Hepatocyte (in vitro differentiated cells): ENCODE measurements around the gene CGRRF1. TPM values are rescaled to one million over a fixed set of nuclear protein-coding genes. Genes with fewer than 3 reads are reported as not detected.

ENCODE experiments used
- DNase-seq: peaks from one replicate; pipeline ENCODE4 v3.0.0-alpha.2; 2016; ENCODE audit warnings: low spot score
- H2AFZ ChIP-seq: fragments of 200-600 bp; sonication (generic); 2 replicates; pipeline ENCODE4 v1.6.0; 2016; ENCODE audit warnings: antibody characterized with exemption, mild to moderate bottlenecking
- H3K27ac ChIP-seq: fragments of 200-600 bp; sonication (generic); 2 replicates; pipeline ENCODE4 v1.5.1; 2016; ENCODE audit warnings: mild to moderate bottlenecking
- H3K27me3 ChIP-seq: fragments of 200-600 bp; sonication (generic); 2 replicates; pipeline ENCODE4 v1.6.1; 2016
- H3K36me3 ChIP-seq: fragments of 200-600 bp; sonication (generic); replicated peaks from 2 replicates; pipeline ENCODE4 v1.5.1; 2016; ENCODE audit warnings: low read depth; ENCODE audit not compliant: insufficient read depth
- H3K4me1 ChIP-seq: fragments of 200-600 bp; sonication (generic); 2 replicates; pipeline ENCODE4 v1.5.1; 2016; ENCODE audit warnings: mild to moderate bottlenecking, moderate library complexity; ENCODE audit not compliant: insufficient read depth
- H3K4me2 ChIP-seq: fragments of 200-600 bp; sonication (generic); 2 replicates; pipeline ENCODE4 v1.6.0; 2016
- H3K4me3 ChIP-seq: fragments of 200-600 bp; sonication (generic); 2 replicates; pipeline ENCODE4 v1.5.1; 2016; ENCODE audit warnings: mild to moderate bottlenecking
- H3K79me2 ChIP-seq: fragments of 200-600 bp; sonication (generic); 2 replicates; pipeline ENCODE4 v1.6.0; 2017; ENCODE audit warnings: mild to moderate bottlenecking
- H3K9me2 ChIP-seq: fragments of 200-600 bp; sonication (generic); replicated peaks from 2 replicates; pipeline ENCODE4 v1.6.0; 2017; ENCODE audit warnings: mild to moderate bottlenecking; ENCODE audit not compliant: insufficient read depth
- H3K9me3 ChIP-seq: fragments of 200-600 bp; sonication (generic); 2 replicates; pipeline ENCODE4 v1.5.1; 2016; ENCODE audit warnings: low read depth, mild to moderate bottlenecking
- H4K20me1 ChIP-seq: fragments of 200-600 bp; sonication (generic); 2 replicates; pipeline ENCODE4 v1.6.0; 2016; ENCODE audit warnings: mild to moderate bottlenecking; ENCODE audit not compliant: insufficient read depth, poor library complexity, severe bottlenecking
- CTCF ChIP-seq: fragments of 200-600 bp; sonication (generic); IDR thresholded peaks from 2 replicates; pipeline ENCODE4 v1.5.1; 2016; ENCODE audit warnings: antibody characterized with exemption, mild to moderate bottlenecking; ENCODE audit not compliant: poor library complexity
- EZH2 ChIP-seq: fragments of 200-600 bp; sonication (generic); IDR thresholded peaks from 2 replicates; pipeline ENCODE4 v1.6.1; 2016; ENCODE audit warnings: antibody characterized with exemption, mild to moderate bottlenecking, borderline replicate concordance
- EZH2phosphoT487 ChIP-seq: fragments of 200-600 bp; sonication (generic); IDR thresholded peaks from one replicate; pipeline ENCODE4 v1.6.1; 2018; ENCODE audit warnings: antibody characterized with exemption, mild to moderate bottlenecking, low read depth, moderate library complexity; ENCODE audit not compliant: unreplicated experiment, severe bottlenecking
- WGBS: methylation state at CpG from one replicate; pipeline ENCODE4 v1.1.6; 2016; ENCODE audit warnings: low lambda C conversion rate; ENCODE audit errors: missing lambda C conversion rate; 5-methylcytosine and 5-hydroxymethylcytosine counted together
- polyA plus RNA-seq: library from polyadenylated mRNA; unstranded; fragments of >200 nt; fragmentation: Nextera tagmentation; extraction: Ambion mirVana; gene quantifications from 2 replicates; pipeline ENCODE4 v1.2.1, GENCODE V29; 2016
- total RNA-seq: library from RNA; depleted of rRNA; stranded (reverse); fragments of >200 nt; gene quantifications from 2 replicates; pipeline ENCODE4 v1.2.3, GENCODE V29; 2014

The CGRRF1 gene
- total and polyA plus RNA-seq, 2 experiments from 2014 or later = 20.7 to 27.0 TPM

- WGBS = 91% methylated on average over 8 of the region's 8 CpGs
- Histone ChIP-seq H3K27ac (no peak overlapping the region), H4K20me1 (peaks cover 9% of the 10 kb centered on the region)
Observed at GRCh38 chr14:54483073-54483745, 26.5 kb upstream of the CGRRF1 start.

GRCh38 chr14:54483846-54484245, 25.9 kb upstream of the CGRRF1 start:
- H3K9me2 ChIP-seq = no peaks in the 10 kb centered on the region
- no peaks in the 10 kb centered on the region for H3K9me3 ChIP-seq
- no peaks in the 10 kb centered on the region for H3K27me3 ChIP-seq
- no peak overlapping the region for H2AFZ ChIP-seq
- H3K27ac ChIP-seq = no peak overlapping the region
- H3K4me1 ChIP-seq = no peaks in the 10 kb centered on the region
- no peak overlapping the region for H3K4me3 ChIP-seq
- no peak overlapping the region for H3K4me2 ChIP-seq
- DNase-seq = no peak
- H3K79me2 ChIP-seq = peaks cover 80% of the 10 kb centered on the region
- TF ChIP-seq EZH2phosphoT487 = no peak
- no peak for TF ChIP-seq EZH2
- TF ChIP-seq CTCF = no peak
- H3K36me3 ChIP-seq = no peaks in the 10 kb centered on the region
- peaks cover 9% of the 10 kb centered on the region for H4K20me1 ChIP-seq

More at GRCh38 chr14:54483073-54483745, 26.5 kb upstream of the CGRRF1 start:
- H3K4me3 ChIP-seq = no peak overlapping the region
- H3K4me1 ChIP-seq = no peaks in the 10 kb centered on the region
- H3K4me2 ChIP-seq = no peak overlapping the region
- H3K27me3 ChIP-seq = no peaks in the 10 kb centered on the region
- no peaks in the 10 kb centered on the region for H3K9me3 ChIP-seq
- no peak overlapping the region for H2AFZ ChIP-seq
- peaks cover 77% of the 10 kb centered on the region for H3K79me2 ChIP-seq
- H3K36me3 ChIP-seq = no peaks in the 10 kb centered on the region
- H3K9me2 ChIP-seq = no peaks in the 10 kb centered on the region
- DNase-seq = no peak
- no peak for TF ChIP-seq CTCF
- TF ChIP-seq EZH2 = no peak
- TF ChIP-seq EZH2phosphoT487 = no peak

DNA sequence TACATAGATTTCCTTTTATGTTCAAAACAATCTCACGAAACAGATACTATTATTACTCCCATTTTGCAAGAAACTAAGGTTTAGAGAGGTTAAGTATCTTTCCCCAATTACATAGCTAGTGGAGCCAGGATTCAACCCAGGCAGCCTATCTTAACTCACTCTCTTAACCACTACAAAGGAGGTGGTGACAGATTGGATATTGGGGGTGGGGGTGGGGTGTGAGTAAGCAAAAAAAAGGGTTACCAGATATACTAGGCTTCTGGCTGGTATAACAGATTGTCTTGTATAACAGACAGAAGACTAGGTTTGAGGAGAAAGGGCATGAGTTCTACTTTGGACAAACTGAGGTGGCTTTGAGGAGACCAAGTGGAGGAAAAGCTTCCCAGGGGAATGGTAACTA, 23.0 kb upstream of the CGRRF1 start:
- H3K36me3 ChIP-seq = no peaks in the 10 kb centered on the region
- peaks cover 75% of the 10 kb centered on the region for H3K79me2 ChIP-seq
- no peak overlapping the region for H2AFZ ChIP-seq
- no peaks in the 10 kb centered on the region for H3K9me2 ChIP-seq
- TF ChIP-seq CTCF (no peak), EZH2phosphoT487 (no peak), EZH2 (no peak)
- peak overlapping the region; percentile 75 for H3K4me2 ChIP-seq
- H4K20me1 ChIP-seq = peaks cover 5% of the 10 kb centered on the region
- no peaks in the 10 kb centered on the region for H3K4me1 ChIP-seq
- no peak overlapping the region for H3K4me3 ChIP-seq
- H3K27me3 ChIP-seq = no peaks in the 10 kb centered on the region
- no peak overlapping the region for H3K27ac ChIP-seq
- 71% methylated on average over 1 of the region's 1 CpG for WGBS
- no peaks in the 10 kb centered on the region for H3K9me3 ChIP-seq
- no peak for DNase-seq

DNA sequence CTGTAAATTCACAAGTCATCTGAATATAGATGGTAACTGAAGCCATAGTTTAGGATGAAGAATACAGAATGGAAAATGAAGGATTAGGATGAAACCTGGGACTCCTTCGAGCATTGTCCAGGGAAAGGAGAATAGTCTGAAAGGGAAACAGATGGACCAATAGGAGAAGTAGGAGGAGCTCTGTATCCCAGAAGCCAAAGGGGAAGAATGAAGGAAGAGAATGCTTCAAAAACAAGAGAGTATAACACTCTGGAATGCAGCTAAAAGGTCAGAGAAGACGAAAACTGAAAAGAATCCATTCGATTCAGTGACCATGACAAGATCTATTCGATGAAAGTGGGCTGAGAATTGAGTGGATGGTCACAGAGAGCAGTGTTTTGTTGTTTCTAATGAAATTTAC, 21.9 kb upstream of the CGRRF1 start:
- peaks cover 64% of the 10 kb centered on the region for H3K79me2 ChIP-seq
- H3K27ac ChIP-seq = peak overlapping the region; percentile 97
- WGBS = 44% methylated on average over 4 of the region's 4 CpGs
- H3K36me3 ChIP-seq = no peaks in the 10 kb centered on the region
- H4K20me1 ChIP-seq = peaks cover 5% of the 10 kb centered on the region
- peak overlapping the region; percentile 60 for H3K4me3 ChIP-seq
- H2AFZ ChIP-seq = peak overlapping the region; percentile 13
- no peaks in the 10 kb centered on the region for H3K27me3 ChIP-seq
- peak overlapping the region; percentile 75 for H3K4me2 ChIP-seq
- TF ChIP-seq CTCF (no peak), EZH2phosphoT487 (no peak), EZH2 (no peak)
- no peaks in the 10 kb centered on the region for H3K9me2 ChIP-seq
- H3K4me1 ChIP-seq = no peaks in the 10 kb centered on the region
- DNase-seq = peak; percentile 27
- no peaks in the 10 kb centered on the region for H3K9me3 ChIP-seq
